Endothelial cell of umbilical vein (primary cell): ENCODE measurements around the gene SUGP2. TPM values are rescaled to one million over a fixed set of nuclear protein-coding genes. Genes with fewer than 3 reads are reported as not detected.

ENCODE experiments used
- BruUV-seq: library from RNA; stranded (reverse); fragments of 400-500 nt; replicated peaks from 2 replicates; lab custom pipeline; 2021; lab: Mats Ljungman, UMichigan
- CTCF ChIA-PET: fragments of 300-600, 350-600 bp; sonication (Branson Sonifier 250); formaldehyde crosslinking; loops from one replicate; lab custom pipeline; 2021; ENCODE audit warnings: antibody characterized with exemption, inconsistent platforms; lab: Charles Lee
- POLR2A ChIA-PET: fragments of 300-600, 350-600 bp; sonication (Branson Sonifier 250); formaldehyde crosslinking; loops from one replicate; lab custom pipeline; 2021; ENCODE audit warnings: antibody characterized with exemption, inconsistent platforms; lab: Charles Lee
- DNase-seq: peaks from one replicate; pipeline ENCODE4 v3.0.0-alpha.2; 2011; ENCODE audit warnings: low read depth, low spot score
- FAIRE-seq: peaks from 2 replicates; lab custom pipeline; 2011; peaks lifted over from hg19 to GRCh38; lab: Jason Lieb, UNC
- H2AFZ ChIP-seq: 2 replicates; pipeline ENCODE4 v1.6.0; 2012; ENCODE audit warnings: low read depth, low read length, control low read depth, inconsistent platforms
- H3K27ac ChIP-seq: 2 replicates; pipeline ENCODE4 v1.5.1; 2011; ENCODE audit warnings: low read depth, mild to moderate bottlenecking, control low read depth, low read length, moderate library complexity; ENCODE audit not compliant: insufficient read depth
- H3K27me3 ChIP-seq, 2 experiments: 2 replicates each; pipeline versions ENCODE4 v1.6.0 to v1.6.1; 2011; ENCODE audit warnings: low read length in 2 of 2, mixed read lengths in 1 of 2; ENCODE audit not compliant: control insufficient read depth in 2 of 2, insufficient read depth in 2 of 2
- H3K36me3 ChIP-seq, 2 experiments: 2 replicates in 1 of 2; 3 replicates in 1 of 2; pipeline ENCODE4 v1.5.1; 2011; ENCODE audit warnings: low read length in 2 of 2, mild to moderate bottlenecking in 1 of 2, moderate library complexity in 1 of 2; ENCODE audit not compliant: control insufficient read depth in 2 of 2, insufficient read depth in 2 of 2; ENCODE audit errors: extremely low read depth in 1 of 2
- H3K4me1 ChIP-seq: 3 replicates; pipeline ENCODE4 v1.5.1; 2011; ENCODE audit warnings: mild to moderate bottlenecking, low read length; ENCODE audit not compliant: control insufficient read depth, insufficient read depth; ENCODE audit errors: extremely low read depth
- H3K4me2 ChIP-seq: 2 replicates; pipeline ENCODE4 v1.6.1; 2011; ENCODE audit warnings: low read length, control low read depth, mixed read lengths; ENCODE audit not compliant: insufficient read depth
- H3K4me3 ChIP-seq, 3 experiments: fragments of 200-600 bp in 1 of 3; sonication (generic), shearing (Covaris generic) in 1 of 3; replicated peaks in 1 of 3; 2 replicates each; pipeline ENCODE4 v1.5.1; 2011 to 2016; ENCODE audit warnings: control low read depth in 3 of 3, low read length in 3 of 3, mild to moderate bottlenecking in 2 of 3, inconsistent platforms in 1 of 3, low read depth in 1 of 3, moderate library complexity in 1 of 3; ENCODE audit not compliant: insufficient read depth in 1 of 3
- H3K79me2 ChIP-seq: 2 replicates; pipeline ENCODE4 v1.6.0; 2012; ENCODE audit warnings: low read length, inconsistent platforms; ENCODE audit not compliant: control insufficient read depth, insufficient read depth
- H3K9ac ChIP-seq: replicated peaks from 2 replicates; pipeline ENCODE3; 2011; ENCODE audit warnings: low read length, control low read depth; ENCODE audit not compliant: insufficient read depth; ENCODE audit errors: extremely low read depth
- H3K9me1 ChIP-seq: replicated peaks from 3 replicates; pipeline ENCODE4 v1.6.0; 2011; ENCODE audit warnings: mild to moderate bottlenecking, low read length; ENCODE audit not compliant: control insufficient read depth, insufficient read depth; ENCODE audit errors: extremely low read depth
- H3K9me3 ChIP-seq: replicated peaks from 2 replicates; pipeline ENCODE4 v1.5.1; 2012; ENCODE audit warnings: low read length, inconsistent platforms; ENCODE audit not compliant: control insufficient read depth, insufficient read depth
- H4K20me1 ChIP-seq: replicated peaks from 2 replicates; pipeline ENCODE3; 2011; ENCODE audit warnings: mild to moderate bottlenecking, low read length; ENCODE audit not compliant: control insufficient read depth, insufficient read depth; ENCODE audit errors: extremely low read depth
- EZH2 ChIP-seq: IDR thresholded peaks from 2 replicates; pipeline ENCODE4 v1.6.1; 2012; ENCODE audit warnings: borderline replicate concordance, low read depth, mild to moderate bottlenecking, moderate library complexity, low read length, inconsistent platforms; ENCODE audit not compliant: severe bottlenecking
- FOS ChIP-seq: IDR thresholded peaks from 2 replicates; pipeline ENCODE4 v1.6.1; 2011; ENCODE audit warnings: mild to moderate bottlenecking, low read length, moderate library complexity, borderline replicate concordance; ENCODE audit not compliant: insufficient read depth
- GATA2 ChIP-seq: IDR thresholded peaks from 2 replicates; pipeline ENCODE4 v1.7.0; 2011; ENCODE audit warnings: low read depth, mild to moderate bottlenecking, moderate library complexity, mixed read lengths, low read length; ENCODE audit not compliant: insufficient read length, insufficient read depth
- JUN ChIP-seq: IDR thresholded peaks from 2 replicates; pipeline ENCODE4 v1.6.1; 2011; ENCODE audit warnings: borderline replicate concordance, low read depth; ENCODE audit not compliant: insufficient read length, insufficient read depth
- MAX ChIP-seq: IDR thresholded peaks from 2 replicates; pipeline ENCODE4 v1.6.1; 2011; ENCODE audit not compliant: insufficient read depth, insufficient read length
- MYC ChIP-seq: IDR thresholded peaks from one replicate; pipeline ENCODE4 v1.6.1; 2011; ENCODE audit warnings: mild to moderate bottlenecking, low read depth, low read length
- POLR2A ChIP-seq: IDR thresholded peaks from 2 replicates; pipeline ENCODE4 v1.6.1; 2012; ENCODE audit warnings: low read depth, mild to moderate bottlenecking, control low read depth, low read length
- POLR2AphosphoS5 ChIP-seq: IDR thresholded peaks from 2 replicates; pipeline ENCODE4 v1.6.1; 2012; ENCODE audit warnings: low read depth, mild to moderate bottlenecking, control low read depth, low read length, moderate library complexity; ENCODE audit not compliant: insufficient read depth
- dilution Hi-C: fragments of 300-500 bp; cut with MboI; formaldehyde crosslinking; loops from one replicate; pipeline ENCODE4 v1.15.0; 2019; ENCODE audit warnings: low sequenced_read_pairs; ENCODE audit not compliant: extremely low pct_ligation_motif_present
- intact Hi-C: fragments of 100-400 bp; cut with micrococcal nuclease; formaldehyde crosslinking; loops from one replicate; pipeline ENCODE4 v1.10.0; 2022
- polyA plus RNA-seq, 4 experiments: library from polyadenylated mRNA; depleted of rRNA in 3 of 4; stranded (reverse) in 3 of 4; unstranded in 1 of 4; fragments of >200 nt; gene quantifications; 2 replicates each; pipeline versions ENCODE4 v1.2.1 to v1.2.3, GENCODE V29; 2011 to 2012; ENCODE audit warnings: missing spikeins in 1 of 4
- total RNA-seq: library from RNA; stranded (reverse); gene quantifications from 2 replicates; pipeline ENCODE4 v1.2.3, GENCODE V29; 2021
- TF ChIP-seq, protein P1 (sequence below), 2 donors: IDR thresholded peaks; 1 replicate in 1 of 2; 2 replicates in 1 of 2; pipeline ENCODE4 v1.5.1; 2011; ENCODE audit warnings: low read length in 2 of 2, mild to moderate bottlenecking in 2 of 2, moderate library complexity in 2 of 2, control low read depth in 1 of 2, inconsistent platforms in 1 of 2, low read depth in 1 of 2; ENCODE audit not compliant: insufficient read depth in 1 of 2; ENCODE audit errors: extremely low read depth in 1 of 2

Gene SUGP2
- total and polyA plus RNA-seq, 2 donors (not counting 3 experiments of a cell fraction or from before 2014, with no cell fraction given), result 44.6 to 79.7 TPM

- Histone ChIP-seq H3K9ac (no peak overlapping the region), H2AFZ (no peak overlapping the region), H3K27me3 (no peaks in the 10 kb centered on the region), H3K79me2 (no peaks in the 10 kb centered on the region), H3K4me2 (no peak overlapping the region), H3K36me3 (peaks cover 16 to 22% of the 10 kb centered on the region in 2 experiments), H3K4me1 (peaks cover 13% of the 10 kb centered on the region), H3K9me1 (no peaks in the 10 kb centered on the region), H3K4me3 (no peak overlapping the region), H3K27ac (no peak overlapping the region), H3K9me3 (no peaks in the 10 kb centered on the region), H4K20me1 (no peaks in the 10 kb centered on the region)
- FAIRE-seq, result no peak
- ChIA-PET CTCF (interaction anchor here (1.2 to 1.4 kb wide), 2 partner anchors 11 to 63 kb away, joined by 3 read pairs; no protein-coding TSS in a partner anchor), POLR2A (no interaction called here)
- dilution Hi-C loops, result no loop called here
- BruUV-seq, result no TSS peak
- no peak for DNase-seq
- TF ChIP-seq GATA2, result no peak
- TF ChIP-seq POLR2A, result no peak
- TF ChIP-seq FOS, result no peak
- TF ChIP-seq, protein P1, sequence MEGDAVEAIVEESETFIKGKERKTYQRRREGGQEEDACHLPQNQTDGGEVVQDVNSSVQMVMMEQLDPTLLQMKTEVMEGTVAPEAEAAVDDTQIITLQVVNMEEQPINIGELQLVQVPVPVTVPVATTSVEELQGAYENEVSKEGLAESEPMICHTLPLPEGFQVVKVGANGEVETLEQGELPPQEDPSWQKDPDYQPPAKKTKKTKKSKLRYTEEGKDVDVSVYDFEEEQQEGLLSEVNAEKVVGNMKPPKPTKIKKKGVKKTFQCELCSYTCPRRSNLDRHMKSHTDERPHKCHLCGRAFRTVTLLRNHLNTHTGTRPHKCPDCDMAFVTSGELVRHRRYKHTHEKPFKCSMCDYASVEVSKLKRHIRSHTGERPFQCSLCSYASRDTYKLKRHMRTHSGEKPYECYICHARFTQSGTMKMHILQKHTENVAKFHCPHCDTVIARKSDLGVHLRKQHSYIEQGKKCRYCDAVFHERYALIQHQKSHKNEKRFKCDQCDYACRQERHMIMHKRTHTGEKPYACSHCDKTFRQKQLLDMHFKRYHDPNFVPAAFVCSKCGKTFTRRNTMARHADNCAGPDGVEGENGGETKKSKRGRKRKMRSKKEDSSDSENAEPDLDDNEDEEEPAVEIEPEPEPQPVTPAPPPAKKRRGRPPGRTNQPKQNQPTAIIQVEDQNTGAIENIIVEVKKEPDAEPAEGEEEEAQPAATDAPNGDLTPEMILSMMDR (IDR thresholded peaks at IDR 0.05; ENCODE audit: extremely low read depth in 1 of 2, insufficient read depth in 1 of 2, low read depth in 1 of 2, low read length in 2 of 2), result no peak
- no peak for TF ChIP-seq MYC
- no peak for TF ChIP-seq EZH2
- TF ChIP-seq JUN, result no peak
- no peak for TF ChIP-seq POLR2AphosphoS5
- no peak for TF ChIP-seq MAX
- intact Hi-C loops, result no loop called here
These were observed 35.0 kb downstream of the SUGP2 start for GRCh38 chr19:18998276-18998675.
